ENCODE measurements around the gene RFX2. TPM values are rescaled to one million over a fixed set of nuclear protein-coding genes. Genes with fewer than 3 reads are reported as not detected.

Gene RFX2
- total and polyA plus RNA-seq, 4 donors, result 0.67 to 5.1 (median 2.8) TPM

GRCh38 chr19:6150289-6150688, 40.0 kb upstream of the RFX2 start:
- Histone ChIP-seq H3K9ac (ENCODE audit: low read depth in 1 of 2, low read length in 2 of 2) (no peak overlapping the region), H3K4me1 (ENCODE audit: control insufficient read depth in 4 of 4, insufficient read depth in 4 of 4, low read length in 3 of 4) (no peaks in the 10 kb centered on the region), H3K36me3 (ENCODE audit: control insufficient read depth in 4 of 4, insufficient read depth in 3 of 4, low read depth in 1 of 4, low read length in 3 of 4) (no peaks in the 10 kb centered on the region), H3K4me3 (ENCODE audit: low read depth in 1 of 3, low read length in 3 of 3) (no peak overlapping the region), H3K9me3 (ENCODE audit: control insufficient read depth in 4 of 4, low read length in 3 of 4) (no peaks in the 10 kb centered on the region), H3K27ac (ENCODE audit: low read depth in 1 of 2, low read length in 2 of 2) (no peak overlapping the region), H3K27me3 (ENCODE audit: control insufficient read depth in 4 of 4, insufficient read depth in 4 of 4, low read length in 3 of 4) (no peaks in the 10 kb centered on the region)
- WGBS, result 91% methylated on average over 8 of the region's 8 CpGs
- no peak for DNase-seq (ENCODE audit: low spot score)
- TF ChIP-seq FOXA1 (IDR thresholded peaks at IDR 0.05), result no peak
- TF ChIP-seq SP1 (IDR thresholded peaks at IDR 0.05), result no peak
- no peak for TF ChIP-seq ZBTB33 (IDR thresholded peaks at IDR 0.05)
- TF ChIP-seq HNF4A (conservative IDR thresholded peaks at IDR 0.05), result no peak
- no peak for TF ChIP-seq YY1 (IDR thresholded peaks at IDR 0.05)
- no peak for TF ChIP-seq TAF1 (conservative IDR thresholded peaks at IDR 0.05)
- no peak for TF ChIP-seq MAX (IDR thresholded peaks at IDR 0.05)
- no peak for TF ChIP-seq REST (IDR thresholded peaks at IDR 0.05)
- TF ChIP-seq RAD21 (IDR thresholded peaks at IDR 0.05), result no peak
- no peak for TF ChIP-seq NR2F2 (IDR thresholded peaks at IDR 0.05)
- TF ChIP-seq EGR1 (IDR thresholded peaks at IDR 0.05; ENCODE audit: low read depth in 2 of 2), result no peak
- no peak for TF ChIP-seq FOXA2 (IDR thresholded peaks at IDR 0.05)
- TF ChIP-seq CTCF (IDR thresholded peaks at IDR 0.05; ENCODE audit: low read depth, low read length, missing input control), result no peak
- no peak for TF ChIP-seq JUND (IDR thresholded peaks at IDR 0.05)

GRCh38 chr19:6141217-6141616, 30.9 kb upstream of the RFX2 start:
- Histone ChIP-seq H3K4me3 (ENCODE audit: low read depth in 1 of 3, low read length in 3 of 3) (no peak overlapping the region), H3K36me3 (ENCODE audit: control insufficient read depth in 4 of 4, insufficient read depth in 3 of 4, low read depth in 1 of 4, low read length in 3 of 4) (no peaks in the 10 kb centered on the region), H3K27me3 (ENCODE audit: control insufficient read depth in 4 of 4, insufficient read depth in 4 of 4, low read length in 3 of 4) (no peaks in the 10 kb centered on the region), H3K4me1 (ENCODE audit: control insufficient read depth in 4 of 4, insufficient read depth in 4 of 4, low read length in 3 of 4) (no peaks in the 10 kb centered on the region), H3K9ac (ENCODE audit: low read depth in 1 of 2, low read length in 2 of 2) (no peak overlapping the region), H3K9me3 (ENCODE audit: control insufficient read depth in 4 of 4, low read length in 3 of 4) (no peaks in the 10 kb centered on the region), H3K27ac (ENCODE audit: low read depth in 1 of 2, low read length in 2 of 2) (no peak overlapping the region)
- DNase-seq (ENCODE audit: low spot score), result no peak
- 72% methylated on average over 1 of the region's 1 CpG for WGBS
- TF ChIP-seq FOXA2 (IDR thresholded peaks at IDR 0.05) (no peak), MAX (IDR thresholded peaks at IDR 0.05) (no peak), EGR1 (IDR thresholded peaks at IDR 0.05; ENCODE audit: low read depth in 2 of 2) (no peak)
